GM12873 (cell line): ENCODE measurements around the gene MMP2.

Experiments used
- TF ChIP-seq, protein P1 (sequence below): IDR thresholded peaks from 2 replicates; pipeline ENCODE4 v1.5.1; 2012; ENCODE audit warnings: low read depth, mild to moderate bottlenecking, moderate library complexity, low read length, control low read depth; ENCODE audit not compliant: insufficient read depth; ENCODE audit errors: missing control alignments

Gene MMP2

GRCh38 chr16:55488306-55488705, 9.3 kb downstream of the MMP2 start:
- TF ChIP-seq, protein P1, sequence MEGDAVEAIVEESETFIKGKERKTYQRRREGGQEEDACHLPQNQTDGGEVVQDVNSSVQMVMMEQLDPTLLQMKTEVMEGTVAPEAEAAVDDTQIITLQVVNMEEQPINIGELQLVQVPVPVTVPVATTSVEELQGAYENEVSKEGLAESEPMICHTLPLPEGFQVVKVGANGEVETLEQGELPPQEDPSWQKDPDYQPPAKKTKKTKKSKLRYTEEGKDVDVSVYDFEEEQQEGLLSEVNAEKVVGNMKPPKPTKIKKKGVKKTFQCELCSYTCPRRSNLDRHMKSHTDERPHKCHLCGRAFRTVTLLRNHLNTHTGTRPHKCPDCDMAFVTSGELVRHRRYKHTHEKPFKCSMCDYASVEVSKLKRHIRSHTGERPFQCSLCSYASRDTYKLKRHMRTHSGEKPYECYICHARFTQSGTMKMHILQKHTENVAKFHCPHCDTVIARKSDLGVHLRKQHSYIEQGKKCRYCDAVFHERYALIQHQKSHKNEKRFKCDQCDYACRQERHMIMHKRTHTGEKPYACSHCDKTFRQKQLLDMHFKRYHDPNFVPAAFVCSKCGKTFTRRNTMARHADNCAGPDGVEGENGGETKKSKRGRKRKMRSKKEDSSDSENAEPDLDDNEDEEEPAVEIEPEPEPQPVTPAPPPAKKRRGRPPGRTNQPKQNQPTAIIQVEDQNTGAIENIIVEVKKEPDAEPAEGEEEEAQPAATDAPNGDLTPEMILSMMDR: no peak

- TF ChIP-seq, protein P1: no peak
Measured at GRCh38 chr16:55489119-55489955, 10.3 kb downstream of the MMP2 start.

DNA sequence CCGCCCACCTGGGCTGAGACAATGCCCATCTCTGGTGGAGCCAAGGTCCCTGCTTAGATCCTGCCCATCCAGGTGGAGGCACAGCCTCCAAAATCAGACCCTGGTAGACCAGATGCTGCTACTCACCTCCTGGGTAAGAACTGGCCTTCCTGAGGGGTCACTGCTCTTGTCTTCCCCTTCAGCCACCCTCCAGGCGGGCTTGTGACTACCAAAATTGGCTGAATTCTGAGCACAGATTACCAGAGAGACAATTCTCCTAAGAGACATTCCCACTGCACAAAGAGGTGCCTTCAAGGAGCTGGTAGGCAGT, 10.9 kb downstream of the MMP2 start:
- TF ChIP-seq, protein P1: no peak

DNA sequence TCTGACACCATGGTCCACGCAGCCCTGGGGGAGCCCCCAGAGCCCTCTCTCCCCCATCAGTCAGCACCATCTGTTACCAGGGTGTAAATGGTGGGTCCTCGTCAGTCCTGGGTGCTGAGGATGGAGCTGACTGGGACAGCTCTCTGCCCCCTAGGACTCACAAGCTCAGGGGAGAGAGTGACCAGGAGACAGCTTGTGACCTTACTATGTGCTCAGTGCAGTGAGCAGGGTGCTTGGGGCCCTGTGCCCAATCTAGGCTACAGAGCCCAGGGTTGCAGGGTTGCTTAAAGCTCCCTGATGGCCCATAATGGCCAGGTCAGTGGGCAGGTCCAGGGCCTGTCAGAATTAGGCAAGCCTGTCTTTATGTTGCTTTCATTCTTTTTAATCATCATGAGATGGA, 11.3 kb downstream of the MMP2 start:
- TF ChIP-seq, protein P1: no peak

DNA sequence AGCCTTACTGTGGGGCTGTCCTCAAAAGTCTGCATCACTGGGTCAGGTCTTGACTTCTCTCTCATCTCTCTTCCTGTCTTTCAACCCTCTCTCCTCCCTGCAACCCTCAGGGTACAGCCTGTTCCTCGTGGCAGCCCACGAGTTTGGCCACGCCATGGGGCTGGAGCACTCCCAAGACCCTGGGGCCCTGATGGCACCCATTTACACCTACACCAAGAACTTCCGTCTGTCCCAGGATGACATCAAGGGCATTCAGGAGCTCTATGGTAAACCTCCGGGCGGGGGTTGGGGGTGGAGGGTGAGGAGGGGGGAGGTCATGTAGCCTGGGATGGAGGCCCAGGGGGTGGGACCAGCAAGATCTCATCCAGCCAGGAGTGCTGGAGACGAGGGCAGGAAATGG, 12.7 kb downstream of the MMP2 start:
- TF ChIP-seq, protein P1: no peak

GRCh38 chr16:55492756-55493380, 13.9 kb downstream of the MMP2 start:
- TF ChIP-seq, protein P1: no peak

DNA sequence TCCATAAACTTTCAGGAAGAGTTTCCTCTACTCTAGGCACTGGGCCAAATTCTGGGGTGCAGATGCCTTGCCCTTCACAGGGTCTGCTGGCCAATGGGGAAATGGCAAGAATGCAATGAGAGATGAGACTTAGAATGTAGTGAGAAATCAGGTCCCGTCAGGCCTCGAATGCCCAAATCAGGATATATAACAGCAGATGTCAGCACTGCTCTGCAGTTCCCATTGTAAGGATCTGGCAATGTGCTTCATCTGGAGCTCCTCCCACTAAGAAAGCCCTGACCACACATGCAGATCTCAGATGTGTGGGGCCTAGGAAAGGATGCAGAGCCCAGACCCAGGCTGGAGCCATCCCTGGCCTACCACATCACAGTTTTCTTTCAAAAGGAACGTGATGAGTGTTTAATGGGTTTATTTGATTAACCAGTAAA, 16.0 kb downstream of the MMP2 start:
- TF ChIP-seq, protein P1: no peak
